GM18951 (cell line): ENCODE results near the gene IRS2.

ENCODE experiments used
- POLR2A ChIP-seq: IDR thresholded peaks from 4 replicates; pipeline ENCODE4 v1.6.1; 2011; ENCODE audit warnings: mild to moderate bottlenecking; ENCODE audit not compliant: insufficient read length, insufficient read depth; ENCODE audit errors: extremely low read depth
- in situ Hi-C: fragments of 300-500 bp; cut with MboI; formaldehyde crosslinking; loops from one replicate; pipeline ENCODE4 v1.12.0; 2022; ENCODE audit warnings: low sequenced_read_pairs, mixed read lengths, inconsistent platforms; ENCODE audit not compliant: unreplicated experiment

IRS2 gene

DNA sequence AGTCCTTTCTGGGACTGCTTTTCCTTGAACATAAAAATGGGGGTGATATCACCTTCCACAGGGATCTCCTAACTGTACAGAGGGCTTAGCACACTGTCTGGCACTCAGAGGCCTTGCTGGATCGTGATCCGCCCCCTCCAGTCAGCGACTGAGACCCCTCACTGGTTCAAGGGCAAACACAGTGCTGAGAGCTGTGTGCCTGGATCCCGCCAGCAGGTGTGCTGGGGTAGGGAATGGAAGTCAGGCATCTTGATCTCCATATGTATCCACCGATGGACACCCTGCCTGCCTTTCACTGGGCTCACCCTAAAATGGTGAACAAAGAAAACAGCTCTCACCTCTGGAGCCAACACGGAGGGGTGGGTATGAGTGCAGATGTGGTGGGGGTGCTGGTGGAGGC is 64.3 kb downstream of the IRS2 start:
- in situ Hi-C loops: no loop called here
- no peak for TF ChIP-seq POLR2A

DNA sequence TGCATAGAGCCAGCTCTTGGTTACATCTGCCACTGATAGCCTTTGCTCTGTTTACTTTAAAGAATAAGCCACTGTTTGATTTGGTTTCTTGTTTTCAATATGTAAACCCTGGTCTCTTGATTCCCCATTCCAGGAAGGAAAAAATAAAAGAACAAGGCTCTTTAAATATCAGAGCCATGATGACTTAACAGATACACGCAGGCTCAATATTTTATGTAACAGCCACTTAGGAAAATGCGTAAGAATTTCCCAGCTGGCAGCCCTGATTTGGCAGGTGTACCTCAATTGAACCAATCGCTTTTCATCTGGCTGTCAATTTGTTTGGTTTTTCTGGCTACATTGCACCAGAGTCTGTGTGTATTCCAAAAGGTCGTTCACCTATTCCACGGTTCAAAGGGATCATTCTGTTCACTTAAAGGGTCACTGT is 65.6 kb downstream of the IRS2 start:
- in situ Hi-C loops: no loop called here
- TF ChIP-seq POLR2A: no peak

DNA sequence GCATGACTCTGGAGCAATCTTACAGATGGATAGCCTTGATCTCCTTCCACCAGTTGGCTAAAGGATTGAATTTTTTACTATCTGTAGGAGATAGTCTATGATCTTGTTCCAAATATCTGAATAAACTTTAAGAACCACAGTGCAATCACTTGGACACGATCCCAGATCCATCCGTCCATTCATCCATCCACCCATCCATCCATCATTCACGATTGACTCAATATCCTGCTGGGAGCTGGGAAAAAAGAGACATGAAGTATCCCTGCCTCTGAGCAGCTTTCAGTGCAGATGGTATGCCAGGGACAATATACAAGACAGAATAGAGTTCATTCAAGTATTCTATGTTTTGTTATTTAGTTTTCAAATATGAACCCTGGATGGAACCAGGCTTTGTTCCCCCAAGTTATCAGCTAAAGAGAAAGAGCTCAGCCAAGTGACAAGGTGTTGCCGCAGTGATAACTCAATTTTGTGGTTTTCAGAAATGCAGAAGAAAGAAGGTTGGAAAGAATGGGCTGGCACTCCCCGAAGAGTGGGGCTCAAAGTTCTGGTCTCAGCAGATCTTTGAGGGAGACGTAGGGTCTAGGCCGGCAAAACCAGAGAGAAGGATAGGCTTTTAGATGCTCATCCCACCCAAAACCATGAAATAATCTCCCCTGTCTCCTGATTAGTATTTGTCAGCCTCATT is 66.3 kb downstream of the IRS2 start:
- in situ Hi-C loops: no loop called here
- TF ChIP-seq POLR2A: no peak

DNA sequence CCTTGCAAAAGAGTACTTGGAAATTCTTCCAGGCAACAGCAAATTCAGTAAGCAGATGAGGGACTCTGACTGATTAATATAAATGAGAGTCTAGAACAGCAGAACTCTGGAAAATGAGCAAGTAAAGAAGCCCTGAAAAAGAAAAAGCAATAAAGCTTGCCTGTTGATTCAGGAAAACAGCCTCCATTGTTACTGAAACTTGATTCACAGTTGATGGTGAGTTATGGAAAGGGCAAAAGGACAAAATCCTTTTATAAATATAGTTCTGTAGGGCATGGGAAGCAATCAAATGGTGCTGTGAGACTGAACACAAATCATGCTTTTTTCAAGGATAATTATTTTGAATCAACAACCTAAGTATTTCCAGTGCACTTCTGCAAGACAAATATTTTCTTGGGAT is 67.7 kb downstream of the IRS2 start:
- in situ Hi-C loops: no loop called here
- TF ChIP-seq POLR2A: no peak

DNA sequence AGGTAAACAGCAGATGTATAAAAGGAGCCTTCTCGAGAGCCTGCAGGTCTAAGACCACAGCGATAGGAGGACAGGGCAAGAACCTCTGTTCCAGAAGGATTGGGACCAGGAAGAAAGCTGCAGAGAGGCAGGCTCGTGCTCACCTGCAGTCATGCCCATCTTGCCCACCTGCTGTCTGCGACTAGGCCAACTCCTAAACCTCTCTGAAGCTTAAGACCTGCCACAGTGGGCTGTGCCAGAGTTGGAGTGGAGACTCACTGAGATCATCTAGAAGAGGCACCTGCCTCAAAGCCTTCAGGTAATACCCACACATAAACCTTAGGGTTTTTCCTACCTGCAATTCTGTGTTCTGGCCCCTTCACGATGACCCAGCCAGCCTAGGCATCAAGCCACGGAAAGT is 68.7 kb downstream of the IRS2 start:
- in situ Hi-C loops: no loop called here

DNA sequence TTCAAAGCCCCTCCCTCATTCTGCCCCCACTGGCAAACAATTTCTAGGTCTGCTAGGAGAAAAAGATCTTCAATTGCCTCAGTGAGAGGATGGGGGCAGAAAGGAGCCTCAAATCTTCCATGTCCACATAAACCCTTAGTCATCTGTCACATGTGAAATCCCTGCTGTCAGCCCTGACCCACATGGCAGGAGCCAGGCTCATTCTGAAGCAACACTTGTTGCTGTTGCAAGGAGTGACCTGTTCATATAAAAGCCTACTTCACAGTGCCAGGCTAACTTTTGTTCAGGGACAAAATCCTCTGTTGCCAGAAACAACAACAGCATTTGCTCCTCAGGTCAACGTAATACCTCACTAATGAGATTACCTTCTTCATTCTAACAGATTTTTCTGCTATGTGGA is 70.5 kb downstream of the IRS2 start:
- no peak for TF ChIP-seq POLR2A
- in situ Hi-C loops: no loop called here

More for the DNA sequence above, 68.7 kb downstream of the IRS2 start:
- no peak for TF ChIP-seq POLR2A

DNA sequence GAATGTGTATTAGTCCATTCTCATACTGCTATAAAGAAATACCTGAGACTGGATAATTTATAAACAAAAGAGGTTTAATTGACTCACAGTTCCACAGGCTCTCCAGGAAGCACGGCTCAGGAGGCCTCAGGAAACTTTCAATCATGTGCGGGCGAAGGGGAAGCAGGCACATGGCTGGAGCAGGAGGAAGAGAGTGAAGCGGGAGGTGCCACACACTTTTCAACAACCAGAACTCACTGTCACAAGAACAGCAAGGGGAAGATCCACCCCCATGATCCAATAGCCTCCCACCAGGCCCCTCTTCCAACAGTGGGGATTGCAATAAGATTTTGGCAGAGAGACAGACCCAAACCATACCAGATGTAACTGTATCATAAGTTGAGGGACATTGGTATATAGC is 72.7 kb downstream of the IRS2 start:
- in situ Hi-C loops: no loop called here
- TF ChIP-seq POLR2A: no peak

DNA sequence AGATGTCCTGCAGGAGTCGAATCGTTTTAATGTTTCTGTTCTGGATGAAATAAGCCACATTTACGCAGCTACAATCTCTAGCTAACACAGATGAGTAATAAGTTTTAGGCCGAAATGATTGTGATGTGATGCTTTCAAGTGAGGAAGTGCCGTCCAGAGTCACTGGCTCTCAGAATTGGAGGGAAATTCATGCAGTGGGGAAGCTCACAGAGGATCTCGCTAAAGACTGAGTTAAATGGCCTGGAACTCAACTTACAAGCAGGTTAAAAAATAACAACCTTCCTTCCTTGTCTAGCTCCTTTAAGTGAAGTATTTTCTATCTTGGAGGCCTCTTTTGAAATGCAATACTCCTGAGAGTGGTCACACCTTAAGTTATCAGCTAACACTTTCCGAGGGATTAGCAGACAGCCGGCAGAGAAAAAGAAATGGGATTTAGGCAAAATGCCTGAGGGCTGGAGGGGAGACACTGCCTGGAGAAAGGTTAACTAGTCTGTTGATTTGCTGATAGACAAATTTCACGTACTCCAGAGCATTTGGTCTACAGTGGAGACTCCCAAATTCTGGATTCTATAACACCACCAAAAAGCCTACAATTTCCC is 74.2 kb downstream of the IRS2 start:
- no peak for TF ChIP-seq POLR2A
- in situ Hi-C loops: no loop called here

DNA sequence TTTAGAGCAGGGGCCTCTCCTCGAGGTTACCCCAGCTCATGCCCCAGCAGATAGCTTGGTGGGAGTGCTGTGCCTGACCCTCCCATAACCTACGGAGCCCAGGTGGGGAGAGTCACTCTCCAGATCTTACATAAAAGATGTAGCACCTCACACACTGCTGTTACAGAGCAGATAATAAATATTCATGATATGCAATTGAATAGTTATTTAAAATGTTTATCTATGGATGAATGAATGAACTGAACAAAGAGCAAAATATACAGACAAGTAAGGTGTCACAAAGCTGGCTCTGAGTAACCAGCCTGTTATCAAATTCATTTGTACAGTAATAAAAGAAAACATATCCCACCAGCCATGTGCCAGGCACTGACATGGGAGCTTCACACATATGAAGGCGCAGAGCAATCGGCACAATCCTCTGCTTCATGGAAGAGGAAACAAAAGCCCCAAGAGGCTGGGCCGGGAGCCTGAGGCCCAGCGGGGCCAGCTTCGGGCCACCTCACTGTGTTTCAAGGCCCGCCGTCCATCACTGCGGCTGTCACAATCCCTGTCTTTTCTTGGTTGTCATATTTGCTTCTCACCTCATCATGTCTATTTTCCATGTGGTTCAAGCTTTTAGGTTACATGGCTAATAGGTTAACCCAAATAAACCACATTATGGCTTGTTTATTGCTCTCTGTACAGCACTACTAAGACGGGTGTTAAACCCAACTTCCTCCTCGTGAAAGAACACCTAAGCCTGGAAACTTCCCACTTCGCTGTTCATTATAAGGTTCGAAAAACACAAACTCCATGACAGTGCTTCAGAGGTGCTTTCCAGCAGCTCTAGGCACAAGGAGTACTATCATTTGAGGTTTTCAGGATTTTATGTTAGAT is 78.4 kb downstream of the IRS2 start:
- TF ChIP-seq POLR2A: no peak
- in situ Hi-C loops: no loop called here

DNA sequence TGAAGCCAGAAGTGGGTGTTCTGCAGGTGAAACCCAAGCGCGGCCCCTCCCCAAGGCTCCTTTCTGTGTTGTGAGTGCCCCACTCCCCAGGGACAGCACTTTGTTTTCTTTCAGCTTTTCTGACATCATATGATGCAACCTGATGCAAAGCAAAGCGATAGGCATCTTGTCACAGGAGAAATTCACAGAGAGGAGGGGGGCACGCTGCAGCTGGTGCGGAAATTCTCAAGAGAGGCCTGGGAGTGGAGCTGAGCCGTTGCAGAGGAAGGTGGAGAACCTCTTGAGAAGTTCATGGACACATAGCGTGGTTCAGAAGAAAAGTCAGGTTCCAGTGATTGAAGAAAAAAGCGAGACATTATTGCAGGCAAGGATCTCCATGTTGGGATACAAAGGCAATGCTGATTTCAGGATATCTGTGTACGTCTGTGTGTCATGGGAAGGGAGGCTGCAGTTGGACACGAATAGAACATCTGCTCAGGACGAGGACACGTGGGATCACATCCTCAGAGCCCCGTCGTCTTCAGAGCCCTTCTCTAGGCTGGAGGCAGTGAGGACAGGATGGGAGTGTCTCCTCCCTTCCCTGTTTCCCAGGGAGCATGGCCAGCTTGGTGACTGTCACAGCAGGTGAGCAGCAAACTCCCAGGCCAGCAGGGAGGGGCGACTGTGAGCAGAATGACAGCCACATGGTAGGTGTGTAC is 79.2 kb downstream of the IRS2 start:
- TF ChIP-seq POLR2A: no peak
- in situ Hi-C loops: no loop called here

DNA sequence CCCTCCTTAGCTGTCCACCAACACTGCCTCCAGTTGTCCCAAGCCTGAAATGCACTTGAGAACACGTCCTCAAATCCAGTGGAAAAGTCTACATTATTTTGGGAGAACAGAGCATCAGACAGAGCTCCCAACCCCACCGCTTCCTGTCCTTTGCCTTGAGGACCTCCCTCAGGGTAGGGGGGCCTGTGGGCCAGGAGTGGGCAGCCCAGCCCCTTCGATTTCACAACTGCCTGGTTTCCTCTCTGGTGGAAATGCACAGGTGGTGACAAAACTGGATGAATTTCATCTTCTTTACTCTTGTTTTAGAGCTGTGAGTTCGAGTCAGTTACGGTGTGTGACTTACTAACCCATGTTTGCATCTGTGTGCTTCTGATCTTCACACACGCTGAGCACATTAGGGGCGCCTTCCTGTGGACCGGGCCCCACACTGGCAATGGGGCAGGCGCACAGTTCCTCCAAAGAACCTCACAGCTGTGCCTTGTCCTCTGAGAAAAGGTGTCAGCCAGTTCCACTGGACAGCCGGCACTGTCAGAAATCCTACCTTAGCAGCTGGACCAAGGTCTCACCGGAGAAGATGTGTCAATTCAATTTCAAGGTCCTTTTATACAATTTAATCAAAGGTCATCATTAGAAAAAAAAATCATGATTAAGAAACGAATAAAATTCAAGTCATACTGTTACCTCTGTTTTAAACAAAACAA is 80.2 kb downstream of the IRS2 start:
- in situ Hi-C loops: no loop called here
- no peak for TF ChIP-seq POLR2A

DNA sequence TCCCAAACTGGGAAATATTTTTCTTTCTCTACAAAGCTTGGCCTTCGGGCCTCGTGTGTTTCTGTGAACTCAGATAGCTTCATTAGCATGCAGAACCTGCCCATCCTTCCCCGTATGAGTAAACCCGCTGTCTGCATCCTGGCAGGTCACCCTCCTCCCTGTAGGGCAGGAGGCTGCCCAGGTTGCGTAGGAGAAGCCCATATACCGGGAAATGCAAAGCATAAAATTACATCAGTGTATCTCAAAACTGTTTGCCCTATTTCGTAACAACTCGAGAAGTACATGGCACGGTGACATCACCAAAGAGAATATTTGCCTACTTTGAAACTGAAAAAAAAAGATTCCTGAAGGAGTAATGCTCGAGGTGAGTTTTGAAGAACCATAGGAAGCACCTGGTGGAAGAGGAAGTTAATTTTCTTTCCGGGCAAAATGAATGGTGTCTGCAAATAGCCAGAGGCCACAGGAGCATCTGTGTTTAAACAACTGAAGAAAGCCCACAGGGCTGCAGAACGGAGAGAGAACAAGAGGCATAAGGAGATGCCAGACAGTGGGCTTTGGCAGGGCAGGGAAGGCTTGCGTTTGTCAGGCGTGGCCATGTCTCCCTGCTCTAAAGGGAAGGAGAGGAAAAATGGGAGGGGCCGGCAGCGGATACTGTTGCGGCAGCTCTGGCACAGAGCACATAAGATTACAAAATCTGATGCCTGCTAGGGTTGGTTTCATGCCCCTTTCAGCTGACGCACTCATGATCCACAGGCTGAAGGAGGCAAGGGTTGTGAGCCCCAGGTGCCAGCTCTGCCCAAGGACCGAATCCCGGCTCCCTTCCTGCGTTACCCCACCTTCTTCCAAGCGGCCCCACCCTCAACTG is 81.4 kb downstream of the IRS2 start:
- no peak for TF ChIP-seq POLR2A
- in situ Hi-C loops: no loop called here
